H54 (cell line): Measurements from ENCODE around the gene WWOX.

ENCODE experiments used
- DNase-seq: peaks from one replicate; pipeline ENCODE4 v3.0.0; 2011; ENCODE audit warnings: low spot score, mixed read lengths; ENCODE audit not compliant: insufficient read length
- FAIRE-seq: peaks from 3 replicates; lab custom pipeline; 2011; peaks lifted over from hg19 to GRCh38; lab: Jason Lieb, UNC
- POLR2A ChIP-seq: IDR thresholded peaks from 2 replicates; pipeline ENCODE4 v1.6.1; 2011; ENCODE audit warnings: low read depth, mild to moderate bottlenecking, low read length

WWOX gene

GRCh38 chr16:78297066-78297666 lies 197.7 kb downstream of the WWOX start:
- TF ChIP-seq POLR2A: no peak
- no peak for DNase-seq
- FAIRE-seq: no peak

GRCh38 chr16:78298986-78299385 lies 199.5 kb downstream of the WWOX start:
- TF ChIP-seq POLR2A: no peak
- DNase-seq (no peak), FAIRE-seq (no peak)

- DNase-seq: no peak
- FAIRE-seq: no peak
- TF ChIP-seq POLR2A: no peak
Measured at GRCh38 chr16:78300469-78300868, 201.0 kb downstream of the WWOX start.

DNA sequence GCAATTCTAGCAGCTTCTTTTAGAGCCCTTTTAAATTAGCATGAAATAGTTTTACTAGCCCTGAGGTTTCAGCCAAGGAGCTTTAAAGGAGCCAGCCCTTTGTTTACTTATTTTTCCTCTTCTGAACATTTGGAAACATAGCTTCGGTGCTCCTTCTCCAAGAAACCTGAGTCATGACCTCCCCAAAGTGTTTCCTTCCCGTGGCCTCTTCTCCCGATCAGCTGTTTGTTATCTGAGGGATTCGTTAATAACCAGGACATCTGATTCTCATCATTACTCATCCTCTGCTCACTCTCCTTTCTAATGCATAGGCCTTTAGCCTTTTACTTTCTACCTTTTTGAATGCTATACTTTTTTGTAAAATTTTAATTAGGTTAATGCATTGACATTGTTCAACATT lies 204.5 kb downstream of the WWOX start:
- FAIRE-seq (no peak), DNase-seq (no peak)

DNA sequence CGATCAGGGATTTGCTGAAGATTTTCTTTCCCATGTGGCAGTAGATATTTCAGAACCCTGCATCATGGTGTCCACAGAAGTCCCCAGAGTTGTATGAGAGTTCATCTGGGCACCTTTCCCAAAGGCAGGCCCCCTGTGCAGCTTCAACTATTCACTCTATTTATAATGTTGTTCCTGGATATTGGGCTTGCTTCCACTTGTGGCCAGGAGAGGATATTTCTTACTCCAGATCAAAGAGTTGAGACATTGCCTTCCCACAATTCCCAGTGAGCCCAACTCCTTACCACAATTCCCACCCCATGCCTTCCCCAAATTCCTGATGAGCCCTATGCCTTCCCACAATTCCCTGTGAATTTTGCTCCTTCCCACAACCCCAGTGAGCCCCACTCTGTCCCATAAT lies 206.9 kb downstream of the WWOX start:
- no peak for TF ChIP-seq POLR2A
- no peak for DNase-seq
- FAIRE-seq: no peak

More for the DNA sequence above, 204.5 kb downstream of the WWOX start:
- TF ChIP-seq POLR2A: no peak

GRCh38 chr16:78307824-78308528 lies 208.5 kb downstream of the WWOX start:
- no peak for DNase-seq
- no peak for TF ChIP-seq POLR2A
- FAIRE-seq: no peak

DNA sequence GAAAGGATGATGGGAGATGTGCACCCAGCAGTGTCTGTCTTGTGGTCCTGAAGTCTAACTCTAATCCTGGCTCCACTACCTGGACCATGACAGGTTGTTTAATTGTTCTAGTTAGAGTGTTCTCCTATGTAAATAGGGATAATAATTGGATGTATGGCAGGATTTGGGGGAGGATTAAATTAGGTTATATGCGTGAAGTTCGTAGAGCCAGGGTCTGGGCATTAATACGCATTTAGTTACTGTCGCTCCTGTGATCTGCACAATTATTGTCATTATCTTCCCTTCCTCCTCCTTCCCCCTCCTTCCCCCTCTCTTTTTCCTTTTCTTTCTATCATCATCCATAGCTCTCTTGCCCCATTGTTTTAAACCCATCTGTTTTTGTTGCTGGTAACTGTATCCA lies 210.3 kb downstream of the WWOX start:
- no peak for FAIRE-seq
- TF ChIP-seq POLR2A: no peak
- DNase-seq: no peak

DNA sequence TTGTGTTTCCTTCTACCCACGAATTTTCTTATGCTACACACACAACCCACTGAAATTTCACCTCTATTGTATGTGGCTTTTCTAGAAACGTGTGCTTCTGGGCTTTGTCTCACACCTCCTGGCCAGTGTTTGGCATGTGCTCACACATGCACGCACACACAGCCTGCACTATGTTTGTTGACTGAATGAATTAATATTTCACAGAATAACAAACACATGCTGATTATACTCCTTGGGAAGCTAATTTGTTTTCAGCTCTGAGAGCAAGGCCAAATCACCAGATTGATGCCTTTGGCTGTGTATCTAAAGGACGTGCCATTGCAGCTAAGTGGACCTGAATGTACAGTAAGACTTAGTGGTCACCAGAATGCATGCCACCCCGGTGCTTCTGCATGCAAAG lies 210.7 kb downstream of the WWOX start:
- TF ChIP-seq POLR2A: no peak
- DNase-seq (no peak), FAIRE-seq (no peak)

DNA sequence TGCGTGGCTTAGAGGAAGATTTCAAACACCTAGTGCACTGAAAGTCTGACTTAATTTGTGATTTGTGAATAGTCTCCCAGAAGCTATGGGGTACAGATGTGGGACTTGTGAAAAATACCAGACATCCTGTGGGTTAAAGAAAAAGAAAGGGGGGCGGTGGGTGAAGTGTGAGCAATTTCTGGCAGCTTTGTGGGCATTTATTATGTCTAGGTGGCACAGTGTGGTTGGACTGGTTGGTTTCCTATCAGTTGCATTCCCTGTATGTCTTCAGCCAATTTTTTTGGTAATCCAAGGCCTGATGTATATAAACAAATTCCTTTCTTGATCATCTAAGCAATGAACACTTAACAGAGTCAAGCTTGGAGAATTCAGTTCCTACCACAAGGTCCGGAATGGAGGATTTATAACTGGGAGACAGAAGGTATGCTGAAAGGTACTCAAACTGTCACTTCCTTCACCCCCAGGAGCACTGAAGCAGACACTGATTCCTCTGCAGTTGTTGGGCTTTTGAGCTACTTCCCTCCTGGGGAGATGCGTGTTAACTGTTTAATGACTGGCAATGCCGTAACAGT lies 211.6 kb downstream of the WWOX start:
- FAIRE-seq: no peak
- no peak for DNase-seq
- TF ChIP-seq POLR2A: no peak

DNA sequence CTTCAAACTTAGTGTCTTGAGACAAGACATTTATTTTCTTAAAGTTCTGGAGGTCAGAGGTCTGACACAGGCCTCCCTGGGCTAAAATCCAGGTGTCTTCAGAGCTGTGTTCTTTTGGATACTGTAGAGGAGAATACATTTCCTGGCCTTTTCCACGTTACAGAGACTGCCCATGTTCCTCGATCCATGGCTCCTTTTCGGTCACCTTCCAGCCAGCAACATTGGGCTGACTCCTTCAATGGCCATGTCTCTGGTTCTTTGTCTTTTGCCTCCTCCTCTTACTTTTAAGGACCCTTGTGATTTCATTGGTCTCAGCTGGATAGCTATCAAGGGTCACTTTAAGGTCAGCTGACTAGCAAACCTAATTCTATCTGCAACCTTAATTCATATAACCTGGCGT lies 212.4 kb downstream of the WWOX start:
- DNase-seq (no peak), FAIRE-seq (no peak)
- no peak for TF ChIP-seq POLR2A

GRCh38 chr16:78317564-78318240 lies 218.2 kb downstream of the WWOX start:
- no peak for DNase-seq
- no peak for TF ChIP-seq POLR2A
- no peak for FAIRE-seq

DNA sequence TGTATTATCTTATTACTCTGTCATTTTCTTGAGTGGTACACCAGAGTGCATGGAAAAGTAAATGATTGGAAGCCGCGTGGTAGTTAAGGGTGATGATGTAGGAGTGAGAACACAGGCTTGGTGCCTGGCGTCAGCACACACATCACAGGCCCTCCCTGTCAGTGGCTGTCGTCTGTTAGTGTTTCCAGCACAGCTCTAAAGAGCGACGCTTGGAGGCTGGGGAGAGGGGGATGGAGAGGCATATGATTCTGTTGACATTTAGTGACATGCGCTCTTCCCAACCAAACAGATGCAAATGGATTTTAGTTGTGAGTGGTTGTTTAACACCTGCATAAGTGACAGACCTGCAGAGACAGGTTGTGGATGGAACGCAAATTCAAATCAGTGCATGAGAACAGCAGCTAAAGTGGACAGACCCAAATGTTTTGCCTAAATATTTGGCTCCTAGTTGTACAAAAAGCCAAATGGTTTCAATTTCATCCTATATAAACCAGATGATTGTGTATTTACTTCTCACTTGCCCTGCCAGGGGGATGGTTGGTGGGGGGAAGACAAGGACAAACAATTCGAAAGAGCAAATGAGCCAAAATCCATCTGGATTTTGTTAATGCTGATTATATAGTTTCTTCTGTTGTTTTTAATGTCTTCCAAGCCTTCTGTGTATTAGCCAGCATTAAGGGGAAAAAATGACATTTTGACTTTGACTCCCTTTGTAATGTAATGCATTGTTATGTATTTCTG lies 222.3 kb downstream of the WWOX start:
- FAIRE-seq (no peak), DNase-seq (no peak)
- TF ChIP-seq POLR2A: no peak

- DNase-seq: no peak
- FAIRE-seq: no peak
- no peak for TF ChIP-seq POLR2A
Measured at GRCh38 chr16:78323315-78323714, 223.9 kb downstream of the WWOX start.
